Cerebellar nuclear complex (tissue), 1 donor: Measurements from ENCODE around the gene ST3GAL4.

Source experiments
- DNase-seq, 2 experiments: peaks; one replicate each; lab custom pipeline; 2025; lab: John Stamatoyannopoulos, UW

The ST3GAL4 gene

DNA sequence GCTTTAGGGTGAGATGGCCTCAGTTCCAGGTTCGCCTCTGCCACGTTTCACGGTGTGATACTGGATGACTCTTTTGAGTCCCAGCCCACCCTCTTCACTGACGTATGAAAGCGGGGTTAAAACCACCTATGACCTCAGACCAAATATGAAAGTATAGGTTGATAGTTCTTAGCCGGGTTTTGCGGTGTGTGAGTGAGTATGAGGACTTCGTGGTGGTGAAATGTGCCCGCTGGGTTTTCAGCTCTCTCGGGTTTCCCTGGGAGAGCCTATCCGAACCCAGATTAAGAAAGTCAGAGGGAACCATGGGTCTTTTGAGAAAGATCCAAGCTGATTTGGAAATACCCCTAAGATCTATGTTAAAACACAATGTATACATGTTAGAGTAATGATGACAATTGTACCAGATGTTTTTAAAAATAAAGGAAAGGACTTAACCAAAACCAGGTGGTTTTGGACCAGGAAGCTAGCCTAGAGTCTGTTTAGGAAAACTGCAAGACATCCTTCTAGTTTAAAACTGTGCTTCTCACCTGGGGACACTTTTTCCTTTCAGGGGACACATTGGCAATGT lies 25.8 kb upstream of the ST3GAL4 start:
- DNase-seq, result no peak

DNA sequence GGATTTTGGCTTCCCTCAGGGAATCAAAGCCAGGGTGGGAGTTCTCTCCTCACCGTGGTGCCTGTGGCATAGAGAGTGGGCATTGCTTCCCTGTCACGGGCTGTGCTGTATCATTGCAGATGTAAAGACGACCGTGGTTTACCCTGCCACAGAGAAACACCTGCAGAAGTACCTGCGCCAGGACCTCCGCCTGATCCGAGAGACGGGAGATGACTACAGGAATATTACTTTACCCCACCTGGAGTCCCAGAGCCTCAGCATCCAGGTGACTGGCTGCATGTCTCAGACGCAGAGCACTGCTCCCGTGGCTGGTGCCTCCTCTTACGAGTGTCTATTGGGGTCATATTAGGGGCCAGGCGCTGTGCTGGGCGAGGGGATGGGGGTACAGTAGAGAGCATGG lies 24.2 kb upstream of the ST3GAL4 start:
- no peak for DNase-seq

DNA sequence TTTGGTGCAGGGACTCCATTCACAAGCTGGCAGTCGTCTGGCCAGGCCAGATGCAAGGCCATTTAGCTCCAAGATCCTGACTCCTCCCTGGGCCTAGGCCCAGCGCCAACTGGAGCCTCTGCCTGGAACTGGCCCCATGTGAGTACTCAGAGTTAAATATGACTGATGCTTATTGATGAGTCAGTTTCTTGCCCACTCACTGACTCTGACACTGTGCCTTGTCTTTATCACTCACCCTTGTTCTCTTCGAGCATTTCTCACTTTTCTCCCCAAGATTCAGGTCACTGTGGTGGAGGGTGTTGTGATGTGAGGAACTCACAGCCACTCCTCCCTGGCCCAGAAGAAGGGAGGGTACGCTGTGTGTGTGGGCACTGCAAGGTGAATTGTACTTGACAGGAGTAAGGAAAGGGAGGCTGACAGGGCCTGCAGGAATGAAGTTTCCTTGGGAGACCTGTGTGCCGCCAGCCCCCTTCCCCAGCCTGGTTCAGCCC lies 23.2 kb upstream of the ST3GAL4 start:
- no peak for DNase-seq

DNA sequence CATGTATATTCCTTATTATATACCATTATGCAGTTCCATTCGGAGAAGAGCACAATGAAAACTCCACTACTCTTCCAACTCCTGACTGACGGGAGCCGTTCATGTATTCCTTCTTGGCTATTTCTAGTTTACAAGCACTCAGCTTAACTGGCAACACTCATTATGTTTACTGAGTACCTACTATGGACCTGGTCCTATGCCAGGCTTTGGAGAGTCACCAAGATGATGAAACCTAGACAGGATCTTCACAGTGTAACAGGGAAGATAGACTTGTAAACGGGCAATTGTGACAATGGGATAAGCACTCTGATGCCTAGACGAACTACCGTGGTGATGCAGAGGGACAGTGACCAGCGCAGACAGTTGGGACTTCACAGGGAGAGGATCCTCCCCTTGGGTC lies 22.3 kb upstream of the ST3GAL4 start:
- no peak for DNase-seq

DNA sequence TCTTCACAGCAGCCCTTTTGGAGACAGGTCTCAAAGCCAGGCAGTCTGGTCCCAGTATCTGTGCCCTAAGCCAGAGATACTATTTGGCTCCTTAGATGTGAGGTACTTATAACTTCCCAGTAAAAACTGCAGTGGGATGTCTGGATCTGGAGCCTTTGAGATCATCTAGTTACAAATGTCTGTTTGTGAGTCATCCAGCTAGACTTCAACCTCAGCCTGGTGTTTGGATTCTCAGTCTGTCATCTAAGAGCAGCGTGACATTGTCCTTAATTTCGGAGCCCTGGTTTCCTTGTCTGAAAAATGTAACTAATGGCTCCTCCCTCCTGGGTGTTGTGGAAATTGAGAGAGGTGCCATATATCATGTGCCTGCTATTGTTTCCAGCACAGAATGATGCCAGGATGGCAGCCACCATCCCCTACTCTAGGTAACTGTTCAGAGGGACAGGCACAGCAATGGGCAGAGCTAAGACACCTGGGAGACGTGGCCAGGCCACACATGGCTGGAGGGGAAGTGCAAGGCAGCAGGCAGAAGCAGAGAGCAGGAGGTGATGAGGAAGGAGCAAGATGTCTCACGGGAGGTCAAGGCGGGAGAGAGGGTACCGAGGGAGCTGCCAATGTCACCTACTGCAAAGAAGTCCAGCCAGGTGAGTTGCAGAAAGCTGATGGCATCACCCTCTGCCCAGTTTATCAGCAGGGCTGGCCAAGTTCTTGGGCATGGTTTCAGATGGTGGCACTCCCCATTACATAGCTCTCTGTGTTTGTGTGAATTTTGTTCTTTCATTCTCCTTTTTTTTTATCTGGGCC lies 20.6 kb upstream of the ST3GAL4 start:
- DNase-seq, result no peak

DNA sequence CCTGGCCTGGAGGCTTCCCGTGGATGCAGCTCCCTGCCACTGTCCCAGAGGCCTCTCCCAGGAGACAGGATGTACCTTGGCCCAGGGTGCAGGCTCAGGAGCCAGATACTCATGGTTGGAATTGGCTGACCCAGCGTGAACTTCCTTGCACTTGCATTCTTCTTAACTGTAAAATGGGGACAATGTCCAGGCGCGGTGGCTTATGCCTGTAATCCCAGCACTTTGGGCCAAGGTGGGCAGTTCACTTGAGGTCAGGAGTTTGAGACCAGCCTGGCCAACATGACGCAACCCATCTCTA lies 20.1 kb upstream of the ST3GAL4 start:
- DNase-seq, result no peak

DNA sequence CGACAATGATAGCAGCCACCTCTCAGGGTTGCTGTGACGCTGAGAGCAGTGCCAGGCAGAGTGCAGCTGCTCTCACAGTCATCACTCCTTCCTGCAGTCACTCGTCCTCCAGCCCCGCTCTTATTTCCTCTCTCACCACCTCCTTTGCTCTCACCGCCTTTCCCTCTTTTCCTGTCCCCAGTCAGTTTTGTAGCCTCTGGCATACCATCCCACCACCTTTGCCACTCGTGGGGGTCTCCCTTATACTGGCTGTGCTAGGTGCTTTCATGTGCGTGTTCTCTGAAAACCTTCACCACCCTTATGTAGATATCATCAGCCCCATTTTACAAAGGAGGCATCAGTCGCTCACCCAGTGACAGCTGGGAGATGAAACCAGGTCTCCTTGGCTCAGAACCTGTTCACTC lies 19.3 kb upstream of the ST3GAL4 start:
- no peak for DNase-seq

DNA sequence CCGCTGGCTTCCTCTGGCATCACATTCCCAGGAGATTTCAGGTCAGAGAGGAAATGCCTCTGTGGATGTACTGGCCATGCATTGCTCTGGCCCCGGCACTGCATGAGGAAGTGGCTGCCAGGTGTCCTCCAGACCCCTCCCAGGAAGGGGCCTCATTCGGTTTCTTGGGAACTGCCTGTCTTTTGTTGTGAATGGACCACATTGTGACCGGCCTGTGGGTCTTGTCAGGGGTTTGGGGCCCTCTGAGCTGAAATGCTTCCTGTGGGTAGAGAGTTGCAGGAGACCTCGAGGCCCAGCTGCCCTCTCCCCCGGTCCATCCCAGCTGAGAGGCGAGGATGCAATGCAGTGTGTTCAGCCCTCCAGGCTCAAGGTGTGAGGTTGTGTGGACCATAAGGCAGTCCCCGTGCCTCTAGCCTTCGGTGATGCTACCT lies 18.8 kb upstream of the ST3GAL4 start:
- DNase-seq, result no peak

DNA sequence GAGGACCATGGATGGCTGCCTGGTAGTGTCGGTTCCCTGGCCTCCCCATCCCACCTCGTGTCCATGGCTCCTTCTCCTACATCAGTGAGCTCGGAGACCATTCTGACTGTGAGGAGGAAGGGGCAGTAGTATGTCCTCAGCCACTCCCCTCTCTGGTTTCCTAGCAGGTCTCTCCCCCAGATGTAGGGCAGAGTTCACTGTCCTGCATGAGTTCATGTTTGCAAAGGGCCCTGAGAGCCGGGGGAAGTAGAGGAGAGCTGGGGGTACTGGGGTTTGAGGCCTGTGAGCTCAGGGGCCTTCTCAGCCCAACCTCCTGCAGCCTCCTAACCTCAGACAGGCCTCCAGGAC lies 18.4 kb upstream of the ST3GAL4 start:
- DNase-seq, result no peak

DNA sequence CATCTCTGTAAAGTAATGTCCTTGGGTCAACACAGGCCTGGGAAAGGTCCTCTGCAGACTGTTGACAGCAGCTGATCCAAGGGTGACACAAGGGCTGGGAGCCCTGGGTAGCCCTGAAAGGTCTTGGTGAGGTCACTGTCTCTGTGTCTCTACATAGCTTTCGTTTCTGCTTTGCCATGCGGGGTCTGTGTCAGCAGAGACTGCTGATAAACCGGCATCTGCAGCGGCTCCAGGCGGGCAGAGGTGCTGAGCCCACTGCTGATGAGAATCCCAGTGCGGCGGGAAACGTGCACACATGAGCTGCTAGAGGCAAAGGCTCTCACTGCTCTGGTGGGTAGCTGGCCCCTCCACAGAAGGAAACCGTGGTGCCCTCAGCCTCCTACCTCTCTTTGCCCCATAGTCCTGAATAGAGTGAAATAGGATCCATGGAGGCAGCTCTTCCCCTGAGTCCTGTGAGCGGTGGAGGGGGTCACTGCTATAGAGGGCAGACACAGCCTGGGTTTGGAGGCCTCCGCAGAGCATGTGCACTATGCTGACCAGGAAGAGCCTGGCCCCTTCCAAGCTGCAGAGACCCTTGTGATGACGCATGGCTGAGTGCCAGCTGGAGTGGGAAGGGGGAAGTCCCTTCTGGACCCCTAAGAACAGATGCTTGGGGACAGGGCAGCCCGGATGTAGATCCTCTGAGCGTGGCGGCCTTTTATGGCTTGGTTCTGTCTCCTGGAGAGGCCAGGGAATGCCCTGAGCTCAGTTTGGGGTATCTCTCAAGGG lies 17.8 kb upstream of the ST3GAL4 start:
- DNase-seq, result no peak

DNA sequence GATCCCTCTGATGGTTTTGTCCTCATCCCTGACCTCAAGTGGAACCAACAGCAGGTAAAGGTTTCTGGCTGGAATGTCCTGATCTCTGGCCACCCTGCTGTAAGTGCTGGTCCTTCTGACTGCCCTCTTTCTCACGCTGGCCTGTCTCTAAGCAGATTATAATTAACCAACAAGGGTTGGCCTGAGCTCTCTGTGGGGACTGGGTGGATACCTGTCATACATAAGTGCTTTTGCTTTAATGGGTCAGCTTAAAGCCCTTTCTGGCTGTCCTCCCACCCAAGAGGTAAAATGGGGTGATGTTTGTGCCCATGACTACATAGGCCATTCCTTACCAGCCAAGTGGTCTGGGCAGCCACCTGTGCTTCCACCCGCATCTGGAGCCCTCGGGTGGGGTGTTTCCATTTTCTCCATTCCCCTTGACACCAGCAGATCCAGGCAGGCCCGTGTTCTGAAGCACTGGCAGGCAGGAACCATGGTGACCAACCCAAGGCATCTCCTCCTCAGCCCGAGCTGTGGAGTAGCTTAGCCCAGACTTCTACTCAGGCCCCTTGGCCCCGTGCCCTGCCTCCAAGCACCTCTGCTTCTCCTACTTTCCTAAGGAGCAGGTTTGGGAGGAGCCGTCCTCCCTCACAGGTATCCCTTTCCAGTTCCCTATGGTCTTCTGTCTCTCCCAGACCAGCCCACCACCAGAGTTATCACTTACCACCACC lies 17.0 kb upstream of the ST3GAL4 start:
- no peak for DNase-seq

DNA sequence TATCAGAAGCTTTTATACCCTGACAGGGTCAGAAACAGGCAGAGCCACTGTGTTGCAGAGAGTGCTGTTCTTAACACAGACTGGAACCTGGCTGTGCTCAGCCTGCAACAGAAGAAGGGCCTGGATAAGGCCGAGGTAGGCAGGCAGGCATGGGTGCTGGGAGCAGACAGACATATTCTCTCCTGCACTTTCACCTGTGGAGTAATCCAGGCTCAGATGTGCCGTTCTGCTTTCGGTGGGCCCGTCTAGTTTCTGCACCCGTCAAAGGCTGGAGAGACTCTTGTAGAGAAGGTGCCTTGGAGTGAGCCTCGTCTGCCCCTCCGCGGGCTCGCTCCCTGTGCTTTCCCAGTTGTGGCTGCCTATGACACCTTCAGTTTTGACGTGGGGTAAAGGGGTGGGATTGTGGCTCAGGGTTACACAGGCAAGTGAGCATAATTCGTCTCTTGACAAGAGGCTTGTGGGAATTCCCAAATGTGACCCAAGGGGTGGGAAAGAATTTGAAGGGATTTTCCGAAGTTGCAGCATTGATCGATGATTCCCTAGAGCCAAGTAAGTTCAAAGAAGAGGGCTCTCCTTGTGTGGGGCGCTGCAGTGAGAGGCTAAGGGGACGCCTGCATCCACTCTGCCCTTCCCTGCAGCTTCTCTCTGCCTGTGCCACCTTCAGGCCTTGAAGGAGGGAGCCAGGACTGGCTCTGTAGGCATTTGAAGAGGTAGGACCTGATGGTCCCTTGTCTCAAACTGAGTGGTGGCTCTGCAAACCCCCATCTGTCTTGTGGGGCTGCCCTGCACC lies 16.2 kb upstream of the ST3GAL4 start:
- no peak for DNase-seq

DNA sequence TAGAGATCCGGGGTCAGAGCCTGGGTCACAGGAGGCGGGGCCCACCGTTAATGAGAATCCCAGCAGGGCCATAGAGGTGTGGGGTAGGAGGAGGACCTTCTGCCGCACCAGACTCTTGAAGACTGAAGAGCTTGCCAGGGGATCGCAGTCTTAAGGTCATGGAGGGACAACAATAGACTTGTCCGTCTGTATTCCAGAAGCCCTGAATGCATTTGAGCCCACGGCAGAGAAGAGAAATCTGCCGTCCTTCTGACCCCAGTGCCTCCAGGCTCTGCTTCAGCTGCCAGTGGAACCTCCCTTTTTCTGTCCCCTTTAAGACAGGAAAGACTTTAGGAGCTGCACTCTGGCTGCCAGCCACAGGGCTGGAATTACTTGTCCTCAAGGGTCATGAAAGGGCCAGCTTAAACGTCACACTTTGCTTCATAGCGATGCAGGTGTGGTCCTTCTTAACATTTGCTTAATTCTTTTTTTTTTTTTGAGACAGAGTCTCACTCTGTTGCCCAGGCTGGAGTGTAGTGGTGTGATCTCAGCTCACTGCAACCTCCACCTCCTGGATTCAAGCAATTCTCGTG lies 15.5 kb upstream of the ST3GAL4 start:
- DNase-seq, result no peak

DNA sequence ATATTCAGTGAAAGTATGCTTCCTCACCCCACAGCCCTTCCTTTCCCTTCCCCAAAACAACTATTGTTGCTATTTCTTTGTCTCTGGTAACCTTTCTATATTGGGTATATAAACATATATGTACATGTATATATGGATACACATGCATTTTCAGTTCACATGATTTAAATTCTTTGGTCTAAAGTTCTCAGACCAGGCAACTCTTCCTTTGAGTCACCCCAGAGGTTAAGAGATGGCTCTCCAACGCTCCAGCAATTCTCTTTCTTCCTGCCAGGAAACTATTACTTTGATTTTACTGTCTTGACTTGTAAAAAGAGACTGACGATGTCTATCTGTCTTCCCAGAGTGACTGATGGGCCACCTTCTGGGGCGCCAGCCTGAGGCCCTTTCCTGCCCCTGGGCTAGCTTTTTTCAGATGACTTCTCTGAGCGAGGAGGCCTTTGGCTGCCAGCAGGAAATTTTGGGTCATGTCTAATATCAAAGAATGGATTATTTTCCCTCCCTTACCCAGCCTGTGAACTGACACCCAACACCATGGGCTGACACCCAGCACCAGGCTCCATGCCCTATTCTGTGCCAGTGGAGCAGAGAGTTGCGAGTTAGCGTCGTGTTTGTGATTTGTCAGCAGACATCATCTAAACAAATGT lies 14.4 kb upstream of the ST3GAL4 start:
- no peak for DNase-seq

DNA sequence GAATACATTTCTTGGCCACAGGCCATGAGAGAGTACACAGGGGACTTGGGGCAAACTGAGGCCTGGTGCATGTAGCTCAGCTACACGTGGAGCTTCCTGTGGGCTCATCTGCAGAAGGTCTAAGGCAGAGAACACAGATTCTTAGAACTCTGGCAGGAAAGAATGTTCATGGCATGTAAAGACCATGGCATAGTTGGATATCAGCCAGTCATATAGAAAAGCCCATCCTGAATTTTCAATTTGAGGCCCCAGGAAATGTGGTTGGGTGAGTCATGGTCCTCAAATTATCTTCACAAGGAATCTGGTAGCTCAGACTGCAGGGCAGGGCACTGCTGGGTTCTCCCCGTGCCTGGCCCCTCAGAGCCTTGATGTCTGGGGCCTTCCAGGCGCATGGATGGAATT lies 13.7 kb upstream of the ST3GAL4 start:
- DNase-seq, result no peak

DNA sequence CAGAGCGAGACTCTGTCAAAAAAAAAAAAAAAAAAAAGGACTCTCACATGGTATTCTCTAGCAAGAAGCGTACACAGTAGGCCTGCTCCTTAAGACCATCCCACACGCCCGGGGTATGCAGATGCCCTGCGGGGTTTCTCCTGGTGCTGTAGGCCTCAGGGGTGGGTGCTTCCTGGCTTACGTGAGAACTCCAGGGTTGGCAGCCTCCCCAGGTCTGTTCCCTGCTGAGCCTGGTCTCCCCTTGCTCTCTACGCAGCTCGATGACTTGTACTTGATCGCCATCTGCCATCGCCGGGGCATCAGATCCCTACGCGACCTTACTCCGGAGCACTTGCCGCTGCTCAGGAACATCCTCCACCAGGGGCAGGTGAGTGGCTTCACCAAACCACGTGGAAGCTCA lies 12.4 kb upstream of the ST3GAL4 start:
- no peak for DNase-seq

DNA sequence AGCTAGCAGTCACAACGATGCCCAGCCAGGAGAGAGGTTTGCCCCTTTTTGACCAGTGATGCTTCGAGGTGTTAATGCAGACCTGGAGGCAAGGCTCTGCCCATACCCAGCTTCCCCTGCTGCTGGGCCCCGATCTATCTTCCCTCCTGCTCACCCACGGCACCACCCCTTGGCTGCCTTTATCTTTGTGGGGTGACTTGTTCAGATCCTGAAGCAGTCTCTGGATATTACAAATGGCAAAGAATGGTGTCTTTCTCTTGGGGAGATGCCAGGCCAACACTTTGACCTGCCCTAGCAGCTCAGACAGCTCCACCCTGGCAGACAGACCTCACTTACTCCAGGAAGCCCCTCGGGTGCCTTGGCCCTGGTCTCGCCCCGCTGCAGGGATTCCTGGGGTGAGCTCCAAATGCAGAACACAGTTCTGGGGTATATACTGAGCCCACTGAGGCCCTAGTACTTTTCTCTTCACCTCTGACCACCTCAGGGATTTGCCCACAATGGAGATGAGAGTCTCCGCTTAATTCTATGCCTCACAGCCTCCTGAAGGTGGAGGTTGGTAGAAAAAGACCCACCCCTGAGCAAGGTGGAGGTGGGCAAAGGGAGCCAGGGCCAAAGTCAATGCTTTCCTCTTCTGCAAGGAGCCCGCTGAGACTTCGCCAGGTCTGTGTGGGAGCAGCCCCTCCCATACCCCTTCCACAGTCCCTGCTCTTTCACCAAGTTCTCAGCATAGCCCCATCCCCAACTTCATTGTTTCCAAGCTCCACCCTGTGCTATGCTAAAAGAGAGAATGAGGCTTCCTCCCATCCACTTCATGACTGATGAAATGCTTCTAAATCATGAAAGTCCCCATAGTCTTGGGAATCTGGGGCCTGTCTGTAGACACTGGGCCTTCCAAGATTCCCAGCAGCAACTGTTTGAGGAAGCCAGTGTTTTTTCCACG lies 11.1 kb upstream of the ST3GAL4 start:
- no peak for DNase-seq

DNA sequence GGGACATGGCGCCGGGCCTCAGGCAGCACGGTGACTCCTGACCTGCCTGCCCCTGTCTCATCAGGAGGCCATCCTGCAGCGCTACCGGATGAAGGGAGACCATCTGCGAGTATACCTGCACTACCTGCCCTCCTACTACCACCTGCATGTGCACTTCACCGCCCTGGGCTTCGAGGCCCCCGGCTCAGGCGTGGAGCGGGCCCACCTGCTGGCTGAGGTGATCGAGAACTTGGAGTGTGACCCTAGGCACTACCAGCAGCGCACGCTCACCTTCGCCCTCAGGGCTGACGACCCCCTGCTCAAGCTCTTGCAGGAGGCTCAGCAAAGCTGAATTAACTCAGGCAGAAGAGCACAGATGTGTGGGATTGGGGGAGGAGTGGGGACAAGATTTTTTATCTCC lies 10.2 kb upstream of the ST3GAL4 start:
- DNase-seq, result no peak

DNA sequence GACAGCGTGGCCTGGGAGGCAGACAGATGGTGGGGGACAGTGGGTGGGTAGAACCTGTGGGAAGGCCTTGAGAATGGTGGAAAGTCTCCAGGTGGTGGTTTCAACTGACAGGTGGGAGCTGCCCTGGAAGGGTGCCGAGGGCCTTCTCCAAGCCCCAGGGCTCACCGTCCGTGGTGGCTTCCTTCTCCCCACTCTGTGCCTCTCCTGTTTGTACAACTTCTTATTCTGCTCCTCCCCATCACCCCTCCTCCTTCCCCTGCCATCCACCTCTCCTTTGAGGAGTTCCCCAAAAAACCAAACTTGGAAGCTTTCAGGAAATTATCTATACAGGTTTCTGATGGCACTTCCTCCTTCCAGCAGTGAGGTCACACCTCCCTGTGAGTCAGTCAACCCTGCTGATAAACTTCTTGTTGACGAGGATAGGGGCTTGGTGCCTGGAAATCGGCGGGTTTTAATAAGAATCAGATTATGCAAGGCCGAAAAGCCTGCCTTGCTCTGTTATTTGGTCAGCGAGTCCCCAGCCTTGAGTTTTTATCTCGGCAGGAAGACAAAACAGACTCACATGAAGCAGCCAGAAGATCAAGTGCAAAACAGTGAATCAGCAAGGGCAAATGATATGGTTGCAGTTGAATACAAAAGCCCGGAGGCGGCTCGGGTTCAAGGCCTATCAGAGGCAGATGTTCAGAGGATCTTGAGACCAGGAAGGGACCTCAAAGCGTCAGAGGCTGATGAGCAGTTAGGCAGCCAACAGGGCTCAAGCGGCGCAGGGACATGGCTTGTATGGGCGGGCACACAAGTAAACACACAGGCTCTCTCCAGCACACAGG lies 9.5 kb upstream of the ST3GAL4 start:
- no peak for DNase-seq
